ENCODE measurements around the gene ATG10. TPM values are rescaled to one million over a fixed set of nuclear protein-coding genes. Genes with fewer than 3 reads are reported as not detected.

The ATG10 gene
- total RNA-seq, 2 donors from 2014 or later = 6.8 to 8.2 TPM

DNA sequence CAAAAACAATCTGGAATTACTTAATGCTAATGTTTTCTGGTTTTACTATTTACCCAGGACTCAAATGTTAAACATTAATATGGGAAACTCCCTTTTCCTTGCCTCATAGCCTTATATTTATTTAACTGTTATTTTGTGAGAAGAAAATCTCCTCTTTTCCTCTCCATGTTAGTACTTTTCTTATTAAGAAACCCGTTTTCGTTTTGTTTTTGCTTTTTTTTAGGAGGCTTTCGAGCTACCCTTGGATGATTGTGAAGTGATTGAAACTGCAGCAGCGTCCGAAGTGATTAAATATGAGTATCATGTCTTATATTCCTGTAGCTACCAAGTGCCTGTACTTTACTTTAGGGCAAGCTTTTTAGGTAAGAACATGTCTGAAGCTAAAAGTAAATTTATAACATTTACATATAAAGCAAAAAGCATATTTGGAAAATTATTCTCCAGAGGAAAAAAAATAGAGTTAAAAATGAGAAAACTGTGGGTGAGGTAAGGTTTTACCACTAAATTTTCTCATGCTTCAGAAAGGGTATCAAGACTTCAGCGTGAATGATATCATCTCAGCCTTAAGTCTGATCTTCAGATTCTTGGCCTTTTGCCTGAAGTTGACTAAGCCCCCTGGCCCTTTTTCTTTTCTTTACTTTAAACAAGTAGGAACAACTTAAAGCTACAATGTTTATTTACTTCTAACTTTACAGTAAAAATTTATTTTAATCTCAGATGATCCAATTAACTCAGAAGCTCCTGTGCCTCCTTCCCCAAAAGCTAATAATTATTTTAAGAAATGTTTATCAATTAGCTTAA lies 192.6 kb downstream of the ATG10 start:
- Histone ChIP-seq H3K27me3 (no peaks in the 10 kb centered on the region), H3K4me3 (no peak overlapping the region), H3K9me3 (no peaks in the 10 kb centered on the region), H3K36me3 (no peaks in the 10 kb centered on the region), H3K4me1 (peaks cover 4% of the 10 kb centered on the region), H3K27ac (no peak overlapping the region), H3K9ac (ENCODE audit: low read depth in 2 of 2, low read length in 2 of 2) (no peak overlapping the region)
- intact Hi-C loops (cut with DNase I) = loop anchor here (10.0 kb wide), 2 partner anchors 320 to 410 kb away; partner anchors contain the start of gene SSBP2
- TF ChIP-seq, protein P1, sequence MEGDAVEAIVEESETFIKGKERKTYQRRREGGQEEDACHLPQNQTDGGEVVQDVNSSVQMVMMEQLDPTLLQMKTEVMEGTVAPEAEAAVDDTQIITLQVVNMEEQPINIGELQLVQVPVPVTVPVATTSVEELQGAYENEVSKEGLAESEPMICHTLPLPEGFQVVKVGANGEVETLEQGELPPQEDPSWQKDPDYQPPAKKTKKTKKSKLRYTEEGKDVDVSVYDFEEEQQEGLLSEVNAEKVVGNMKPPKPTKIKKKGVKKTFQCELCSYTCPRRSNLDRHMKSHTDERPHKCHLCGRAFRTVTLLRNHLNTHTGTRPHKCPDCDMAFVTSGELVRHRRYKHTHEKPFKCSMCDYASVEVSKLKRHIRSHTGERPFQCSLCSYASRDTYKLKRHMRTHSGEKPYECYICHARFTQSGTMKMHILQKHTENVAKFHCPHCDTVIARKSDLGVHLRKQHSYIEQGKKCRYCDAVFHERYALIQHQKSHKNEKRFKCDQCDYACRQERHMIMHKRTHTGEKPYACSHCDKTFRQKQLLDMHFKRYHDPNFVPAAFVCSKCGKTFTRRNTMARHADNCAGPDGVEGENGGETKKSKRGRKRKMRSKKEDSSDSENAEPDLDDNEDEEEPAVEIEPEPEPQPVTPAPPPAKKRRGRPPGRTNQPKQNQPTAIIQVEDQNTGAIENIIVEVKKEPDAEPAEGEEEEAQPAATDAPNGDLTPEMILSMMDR (IDR thresholded peaks at IDR 0.05) = no peak
- no peak for DNase-seq

DNA sequence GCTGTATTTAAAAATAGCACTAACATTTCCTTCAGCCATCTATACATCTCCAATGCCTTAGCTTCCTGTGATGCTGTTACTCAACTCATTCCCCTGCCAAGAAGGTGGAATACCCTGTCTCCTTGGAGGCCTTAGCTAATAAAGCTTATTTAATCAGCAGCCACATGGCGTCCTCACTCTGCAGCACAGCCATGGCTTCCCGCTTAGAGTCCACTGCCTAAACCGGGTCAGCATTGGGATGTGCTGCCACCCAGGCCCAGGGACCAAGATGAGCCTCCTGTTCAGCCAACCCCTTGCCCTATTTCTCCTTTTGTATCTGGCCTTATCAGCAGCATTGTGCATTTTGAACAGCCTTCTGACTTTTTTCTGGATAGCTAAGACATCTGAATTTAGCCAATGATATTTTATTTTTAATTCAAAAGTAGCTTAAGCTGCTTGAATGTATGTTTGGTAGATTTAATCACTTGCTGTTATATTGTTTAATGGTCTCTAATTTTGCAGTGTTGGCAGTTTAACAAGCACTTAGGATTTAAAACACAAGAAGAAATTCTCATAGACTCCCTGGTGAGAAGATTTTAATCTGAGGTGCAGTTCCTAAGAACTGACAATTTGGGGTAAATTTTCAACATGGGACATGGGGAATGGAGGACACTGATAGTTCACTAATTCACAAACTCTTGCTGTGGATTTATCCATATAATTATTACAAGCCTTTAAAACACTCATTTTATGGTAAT lies 193.3 kb downstream of the ATG10 start:
- intact Hi-C loops (cut with DNase I) = loop anchor here (5.0 to 10.0 kb wide), 3 partner anchors 320 to 738 kb away; partner anchors contain the start of gene SSBP2
- TF ChIP-seq, protein P1 (IDR thresholded peaks at IDR 0.05) = no peak
- H3K9me3 ChIP-seq = no peaks in the 10 kb centered on the region

DNA sequence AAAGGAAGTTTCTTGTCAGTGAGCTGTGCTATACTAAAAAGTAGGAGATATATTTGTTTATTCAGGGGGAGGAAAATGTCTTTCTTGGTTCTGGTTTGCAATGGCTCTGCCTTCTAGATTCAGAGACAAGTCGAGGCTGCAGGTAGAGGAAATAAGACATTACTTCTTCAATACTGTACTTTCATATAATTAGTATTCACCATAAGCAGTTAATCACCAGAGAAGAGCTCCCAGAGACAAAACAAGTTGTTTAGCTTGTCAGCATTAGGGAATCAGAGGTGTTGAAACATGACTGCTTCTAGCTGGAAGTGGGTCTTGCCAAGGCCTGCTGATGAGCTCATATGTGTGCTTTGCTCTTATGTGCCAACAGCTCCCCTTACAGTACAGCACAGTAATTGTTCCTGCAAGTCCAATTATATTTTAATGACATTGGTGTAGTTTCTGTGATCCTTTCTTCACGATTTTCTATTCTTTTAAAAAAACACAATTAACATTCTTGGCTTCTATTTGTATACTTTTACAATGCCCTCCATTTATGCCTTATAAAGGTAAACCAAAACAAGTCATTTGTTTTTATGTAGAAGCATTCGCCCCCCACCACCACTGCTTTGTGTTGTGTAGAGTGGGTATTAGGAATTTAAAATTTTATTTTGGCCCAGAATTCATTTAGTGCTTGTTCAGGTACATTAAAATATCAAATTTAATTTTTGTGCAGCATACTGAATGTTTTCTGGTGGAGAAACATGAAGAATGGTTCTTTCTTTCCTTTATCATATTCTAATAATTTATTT lies 194.1 kb downstream of the ATG10 start:
- Histone ChIP-seq H3K9ac (ENCODE audit: low read depth in 2 of 2, low read length in 2 of 2) (no peak overlapping the region), H3K27me3 (no peaks in the 10 kb centered on the region), H3K4me1 (peaks cover 4% of the 10 kb centered on the region), H3K36me3 (no peaks in the 10 kb centered on the region), H3K9me3 (no peaks in the 10 kb centered on the region), H3K27ac (no peak overlapping the region), H3K4me3 (no peak overlapping the region)
- peak; percentile 49 for DNase-seq
- intact Hi-C loops (cut with DNase I) = loop anchor here (5.0 to 10.0 kb wide), 3 partner anchors 321 to 739 kb away; partner anchors contain the start of gene SSBP2
- TF ChIP-seq, protein P1 (IDR thresholded peaks at IDR 0.05) = peak; percentile 53

More for the DNA sequence above, 193.3 kb downstream of the ATG10 start:
- Histone ChIP-seq H3K27me3 (no peaks in the 10 kb centered on the region), H3K4me1 (peaks cover 4% of the 10 kb centered on the region), H3K9ac (ENCODE audit: low read depth in 2 of 2, low read length in 2 of 2) (no peak overlapping the region), H3K4me3 (no peak overlapping the region), H3K36me3 (no peaks in the 10 kb centered on the region), H3K27ac (no peak overlapping the region)
- DNase-seq = no peak

DNA sequence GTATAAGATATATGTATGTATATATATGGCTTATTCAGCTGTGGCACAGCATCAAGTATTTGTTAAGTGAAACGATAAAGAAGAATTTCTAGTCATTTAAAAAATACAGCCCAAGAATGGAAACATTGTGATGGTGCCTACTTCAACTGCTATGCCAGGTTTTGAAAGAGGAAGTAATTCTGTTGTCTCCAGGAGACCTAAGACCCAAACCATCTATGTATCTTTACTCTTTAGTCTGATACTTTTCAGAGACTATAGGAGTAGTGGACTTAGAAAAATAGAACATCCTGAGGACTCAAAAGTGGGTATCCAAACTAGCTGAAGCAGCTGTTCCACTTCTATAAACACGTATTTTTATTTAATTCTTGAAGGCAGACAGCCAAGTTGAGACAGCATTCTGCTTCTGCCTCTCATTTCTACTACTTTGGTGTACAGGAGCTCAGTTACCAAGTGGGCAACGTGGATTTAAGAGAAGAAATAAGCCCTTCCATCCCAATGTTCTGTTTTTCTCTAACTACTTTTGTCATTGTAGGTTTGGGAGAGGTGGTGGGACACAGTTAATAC lies 195.6 kb downstream of the ATG10 start:
- Histone ChIP-seq H3K4me1 (peaks cover 4% of the 10 kb centered on the region), H3K27ac (no peak overlapping the region), H3K9ac (ENCODE audit: low read depth in 2 of 2, low read length in 2 of 2) (no peak overlapping the region), H3K27me3 (no peaks in the 10 kb centered on the region), H3K4me3 (no peak overlapping the region), H3K36me3 (no peaks in the 10 kb centered on the region), H3K9me3 (no peaks in the 10 kb centered on the region)
- intact Hi-C loops (cut with DNase I) = loop anchor here (5.0 to 10.0 kb wide), 3 partner anchors 323 to 740 kb away; partner anchors contain the start of gene SSBP2
- TF ChIP-seq, protein P1 (IDR thresholded peaks at IDR 0.05) = no peak
- no peak for DNase-seq

Data from colonic mucosa (tissue), 4 donors.